GM12891 (cell line): ENCODE measurements around the gene MRPL33.

Experiments
- DNase-seq: peaks from one replicate; pipeline ENCODE4 v3.0.0; 2011; ENCODE audit warnings: low spot score; ENCODE audit not compliant: insufficient read length
- FAIRE-seq: peaks from 2 replicates; lab custom pipeline; 2011; peaks lifted over from hg19 to GRCh38; lab: Jason Lieb, UNC
- PAX5 ChIP-seq: IDR thresholded peaks from 2 replicates; pipeline ENCODE4 v1.6.1; 2011; ENCODE audit warnings: low read length, moderate library complexity, mild to moderate bottlenecking; ENCODE audit not compliant: insufficient read depth, severe bottlenecking
- POLR2A ChIP-seq: IDR thresholded peaks from 2 replicates; pipeline ENCODE4 v1.6.1; 2011; ENCODE audit warnings: low read depth, low read length, control low read depth
- POLR2AphosphoS5 ChIP-seq: IDR thresholded peaks from 2 replicates; pipeline ENCODE4 v1.6.1; 2011; ENCODE audit warnings: low read depth, low read length, control low read depth
- POU2F2 ChIP-seq: IDR thresholded peaks from 2 replicates; pipeline ENCODE4 v1.6.1; 2011; ENCODE audit warnings: low read depth, mild to moderate bottlenecking, control low read depth, low read length, moderate library complexity
- SPI1 ChIP-seq: IDR thresholded peaks from 2 replicates; pipeline ENCODE4 v1.6.1; 2011; ENCODE audit warnings: low read depth, low read length, control low read depth
- TAF1 ChIP-seq: IDR thresholded peaks from 2 replicates; pipeline ENCODE4 v1.6.1; 2011; ENCODE audit warnings: low read depth, low read length, control low read depth

The MRPL33 gene

DNA sequence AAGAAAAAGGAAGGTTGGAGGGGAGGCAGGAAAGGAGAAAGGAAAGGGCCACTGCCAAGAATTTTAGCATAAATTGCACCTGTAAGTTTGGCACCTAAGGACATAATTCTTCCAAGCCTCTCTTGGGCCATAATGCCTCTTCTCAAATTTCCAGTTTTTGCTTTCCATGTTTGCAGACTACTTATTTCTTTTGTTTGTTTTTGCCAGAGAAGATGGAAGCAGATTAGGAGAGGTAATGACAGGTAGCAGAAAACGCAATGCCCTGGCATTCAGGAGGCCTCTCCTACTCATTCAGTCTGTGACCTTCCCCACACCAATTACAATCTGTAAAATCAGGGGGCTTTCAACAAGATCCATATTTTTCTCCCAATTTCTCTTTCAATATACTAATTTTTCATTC is 56.8 kb downstream of the MRPL33 start:
- DNase-seq (no peak), FAIRE-seq (no peak)
- TF ChIP-seq POLR2AphosphoS5 (no peak), PAX5 (no peak), SPI1 (no peak), POU2F2 (no peak), POLR2A (no peak), TAF1 (no peak)
